Esophagus squamous epithelium (tissue), 5 donors: Measurements from ENCODE around the gene LAMB2. TPM values are rescaled to one million over a fixed set of nuclear protein-coding genes. Genes with fewer than 3 reads are reported as not detected.

Experiments used
- DNase-seq: peaks from one replicate; lab custom pipeline; 2025; lab: John Stamatoyannopoulos, UW
- H3K27ac ChIP-seq, 4 donors: fragments of 200-600 bp; sonication (generic); one replicate each; pipeline ENCODE4 v1.5.1; 2016 to 2019; ENCODE audit warnings: mild to moderate bottlenecking in 1 of 4
- H3K27me3 ChIP-seq, 4 donors: fragments of 200-600 bp; sonication (generic); 1 replicate in 3 of 4; 2 replicates in 1 of 4; pipeline versions ENCODE4 v1.5.1 to v1.6.0; 2017 to 2021; ENCODE audit warnings: antibody characterized with exemption in 1 of 4
- H3K36me3 ChIP-seq, 3 donors: fragments of 200-600 bp; sonication (generic); one replicate each; pipeline ENCODE4 v1.5.1; 2016 to 2019
- H3K4me1 ChIP-seq, 3 donors: fragments of 200-600 bp; sonication (generic); one replicate each; pipeline ENCODE4 v1.5.1; 2017 to 2019
- H3K4me3 ChIP-seq, 4 donors: fragments of 200-600 bp; sonication (generic); 1 replicate in 3 of 4; 2 replicates in 1 of 4; pipeline ENCODE4 v1.5.1; 2016 to 2019; ENCODE audit warnings: mild to moderate bottlenecking in 2 of 4, moderate library complexity in 1 of 4
- H3K9me3 ChIP-seq, 3 donors: fragments of 200-600 bp; sonication (generic); one replicate each; pipeline ENCODE4 v1.5.1; 2016 to 2019
- CTCF ChIP-seq, 6 experiments: fragments of 450-650 bp in 4 of 6; fragments of 200-600 bp in 2 of 6; sonication (generic) in 2 of 6; IDR thresholded peaks; one replicate each; pipeline ENCODE4 v1.5.1; 2016 to 2019; ENCODE audit warnings: antibody characterized with exemption in 6 of 6, mild to moderate bottlenecking in 4 of 6, moderate library complexity in 4 of 6
- POLR2A ChIP-seq, 4 donors: fragments of 450-650 bp; IDR thresholded peaks; one replicate each; pipeline ENCODE4 v1.6.1; 2017; ENCODE audit warnings: antibody characterized with exemption in 4 of 4, mild to moderate bottlenecking in 4 of 4, moderate library complexity in 3 of 4
- WGBS, 2 donors: methylation state at CpG; one replicate each; pipeline ENCODE4 v1.1.5; 2018; 5-methylcytosine and 5-hydroxymethylcytosine counted together
- intact Hi-C: fragments of 100-400 bp; cut with DNase I; formaldehyde crosslinking; loops from one replicate; pipeline ENCODE4 v1.15.0; 2022
- total RNA-seq, 4 donors: library from RNA; depleted of rRNA; stranded (reverse); fragments of >200 nt; gene quantifications; one replicate each; pipeline ENCODE4 v1.1.0, GENCODE V29; 2016
- donor health status: DM: yes; HTN: yes; CAD: no.

LAMB2 gene
- total RNA-seq, 4 donors from 2014 or later: 66.0 to 319 (median 175) TPM

GRCh38 chr3:49171775-49172500, 39.1 kb upstream of the LAMB2 start:
- no peaks in the 10 kb centered on the region for H3K27me3 ChIP-seq
- TF ChIP-seq CTCF (IDR thresholded peaks at IDR 0.05): no peak
- TF ChIP-seq POLR2A (IDR thresholded peaks at IDR 0.05): no peak
- no peaks in the 10 kb centered on the region for H3K9me3 ChIP-seq
- 21 to 31% methylated on average over 4 of the region's 7 CpGs for WGBS, 2 donors
- H3K36me3 ChIP-seq: peaks cover 0 to 37% (median 16%) of the 10 kb centered on the region in 3 donors
- intact Hi-C loops: loop anchor here (10.0 kb wide), 2 partner anchors 103 to 163 kb away; partner anchors contain the start of gene C3orf62
- peak overlapping the region; percentile 52 to 84 (median 80) for H3K4me3 ChIP-seq
- DNase-seq: no peak
- peaks cover 31 to 56% (median 33%) of the 10 kb centered on the region in 3 donors for H3K4me1 ChIP-seq
- H3K27ac ChIP-seq: peak overlapping the region; percentile 84 to 94 (median 89)

- Histone ChIP-seq H3K4me1 (peaks cover 36 to 63% (median 38%) of the 10 kb centered on the region in 3 donors), H3K27ac (peak within 1 kb of the TSS; percentile 84 to 94 (median 89)), H3K27me3 (no peaks in the 10 kb centered on the region), H3K36me3 (peaks cover 0 to 30% (median 14%) of the 10 kb centered on the region in 3 donors), H3K9me3 (no peaks in the 10 kb centered on the region), H3K4me3 (peak within 1 kb of the TSS; percentile 52 to 84 (median 80))
- intact Hi-C loops: loop anchor here (10.0 kb wide), 2 partner anchors 104 to 164 kb away; partner anchors contain the start of gene C3orf62
- 0% methylated on average over 3 of the region's 57 CpGs; no CpG with 5 or more reads in 1 of the 2 donors for WGBS, 2 donors
- TF ChIP-seq CTCF (IDR thresholded peaks at IDR 0.05) (peak; percentile 90 to 98 (median 97)), POLR2A (IDR thresholded peaks at IDR 0.05) (peak in 2 of 4 donors; percentile 50 to 58)
- DNase-seq: no peak
Measured at GRCh38 chr3:49171119-49171774, 38.4 kb upstream of the LAMB2 start, which contains the start of gene KLHDC8B. TSS of gene KLHDC8B (plus strand) at chr3:49171598. CDS start at chr3:49172770, 1,172 bp downstream.

- Histone ChIP-seq H3K27ac (peak overlapping the region; percentile 84 to 94 (median 89)), H3K27me3 (no peaks in the 10 kb centered on the region), H3K4me1 (peaks cover 37 to 65% (median 39%) of the 10 kb centered on the region in 3 donors), H3K36me3 (peaks cover 0 to 24% (median 10%) of the 10 kb centered on the region in 3 donors), H3K4me3 (peak overlapping the region; percentile 52 to 84 (median 80)), H3K9me3 (no peaks in the 10 kb centered on the region)
- no peak for DNase-seq
- intact Hi-C loops: loop anchor here (10.0 kb wide), 2 partner anchors 104 to 164 kb away; partner anchors contain the start of gene C3orf62
- no peak for TF ChIP-seq POLR2A (IDR thresholded peaks at IDR 0.05)
- no peak for TF ChIP-seq CTCF (IDR thresholded peaks at IDR 0.05)
- no CpG with 5 or more reads among the region's 1 CpG for WGBS, 2 donors
Measured at GRCh38 chr3:49170744-49171118, 37.9 kb upstream of the LAMB2 start.

- no peaks in the 10 kb centered on the region for H3K9me3 ChIP-seq
- intact Hi-C loops: loop anchor here (10.0 kb wide), 1 partner anchor 278 kb away; no protein-coding TSS in a partner anchor
- WGBS, 2 donors: 60 to 100% methylated on average over 1 to 4 of the region's 6 CpGs
- peaks cover 15 to 29% (median 17%) of the 10 kb centered on the region in 3 donors for H3K36me3 ChIP-seq
- peak overlapping the region in 3 of 4 donors; percentile 80 to 96 (median 84) for H3K4me3 ChIP-seq
- H3K27ac ChIP-seq: peak overlapping the region; percentile 86 to 96 (median 94)
- TF ChIP-seq CTCF (IDR thresholded peaks at IDR 0.05): no peak
- TF ChIP-seq POLR2A (IDR thresholded peaks at IDR 0.05): no peak
- no peaks in the 10 kb centered on the region for H3K27me3 ChIP-seq
- H3K4me1 ChIP-seq: peaks cover 25 to 51% (median 25%) of the 10 kb centered on the region in 3 donors
- DNase-seq: no peak
Measured at GRCh38 chr3:49166752-49167556, 34.1 kb upstream of the LAMB2 start.
